ENCODE measurements around the gene LILRA1.
"Not testable (repeated sequence)": the region's sequence is repeated elsewhere in the genome, so short reads cannot be mapped to it uniquely, and the experiment has no call there.

LILRA1 gene

GRCh38 chr19:54614726-54615125 is 21.3 kb downstream of the LILRA1 start:
- no peak for DNase-seq (ENCODE audit: low read depth in 2 of 2)
- no peak overlapping the region for H3K4me3 ChIP-seq (replicated peaks in 1 of 2; ENCODE audit: low read depth in 2 of 2, low read length in 2 of 2)
- TF ChIP-seq CTCF (IDR thresholded peaks at IDR 0.05; ENCODE audit: low read depth, low read length) = no peak

- no peak overlapping the region for H3K4me3 ChIP-seq (replicated peaks in 1 of 2; ENCODE audit: low read depth in 2 of 2, low read length in 2 of 2)
- TF ChIP-seq CTCF (IDR thresholded peaks at IDR 0.05; ENCODE audit: low read depth, low read length) = no peak
- no peak for DNase-seq (ENCODE audit: low read depth in 2 of 2)
Observed at GRCh38 chr19:54616057-54616456, 22.6 kb downstream of the LILRA1 start.

GRCh38 chr19:54616821-54617560 is 23.6 kb downstream of the LILRA1 start:
- no peak overlapping the region for H3K4me3 ChIP-seq (replicated peaks in 1 of 2; ENCODE audit: low read depth in 2 of 2, low read length in 2 of 2)
- no peak for TF ChIP-seq CTCF (IDR thresholded peaks at IDR 0.05; ENCODE audit: low read depth, low read length)
- no peak for DNase-seq (ENCODE audit: low read depth in 2 of 2)

GRCh38 chr19:54620464-54620863 is 27.0 kb downstream of the LILRA1 start:
- TF ChIP-seq CTCF (IDR thresholded peaks at IDR 0.05; ENCODE audit: low read depth, low read length) = no peak
- DNase-seq (ENCODE audit: low read depth in 2 of 2) = no peak
- H3K4me3 ChIP-seq (replicated peaks in 1 of 2; ENCODE audit: low read depth in 2 of 2, low read length in 2 of 2) = no peak overlapping the region

- H3K4me3 ChIP-seq (replicated peaks in 1 of 2; ENCODE audit: low read depth in 2 of 2, low read length in 2 of 2) = no peak overlapping the region
- no peak for DNase-seq (ENCODE audit: low read depth in 2 of 2)
- no peak for TF ChIP-seq CTCF (IDR thresholded peaks at IDR 0.05; ENCODE audit: low read depth, low read length)
Observed at GRCh38 chr19:54622431-54622830, 29.0 kb downstream of the LILRA1 start.

- DNase-seq (ENCODE audit: low read depth in 2 of 2); H3K4me3 ChIP-seq (replicated peaks in 1 of 2; ENCODE audit: low read depth in 2 of 2, low read length in 2 of 2): not testable (repeated sequence)
Observed at GRCh38 chr19:54624234-54624633, 30.8 kb downstream of the LILRA1 start.

- not testable (repeated sequence) for DNase-seq (ENCODE audit: low read depth in 2 of 2); H3K4me3 ChIP-seq (replicated peaks in 1 of 2; ENCODE audit: low read depth in 2 of 2, low read length in 2 of 2)
Observed at GRCh38 chr19:54624934-54625730, 31.7 kb downstream of the LILRA1 start.
